HepG2 (cell line): Measurements from ENCODE around the gene PLXND1. TPM values are rescaled to one million over a fixed set of nuclear protein-coding genes. Genes with fewer than 3 reads are reported as not detected.
A peak's percentile ranks its signal among the peaks of the same experiment; 100 is the strongest.

Experiments
- ATF7 ChIP-seq, 2 experiments: fragments of 450-650 bp in 1 of 2; sonication (generic) in 1 of 2; formaldehyde crosslinking in 1 of 2; IDR thresholded peaks; 2 replicates each; pipeline versions ENCODE4 v1.4.0 to v1.6.1; 2016 to 2020; ENCODE audit warnings: antibody characterized with exemption in 1 of 2, mild to moderate bottlenecking in 1 of 2, missing genetic modification reagents in 1 of 2
- CEBPG ChIP-seq: IDR thresholded peaks from 2 replicates; pipeline ENCODE4 v1.6.1; 2016
- JUN ChIP-seq: sonication (generic); formaldehyde crosslinking; IDR thresholded peaks from 2 replicates; pipeline ENCODE4 v1.4.0; 2020; ENCODE audit warnings: mild to moderate bottlenecking, missing genetic modification reagents
- NFIC ChIP-seq: IDR thresholded peaks from 2 replicates; pipeline ENCODE4 v1.6.1; 2012; ENCODE audit warnings: mild to moderate bottlenecking, low read length, inconsistent platforms
- PAWR ChIP-seq: sonication (generic); formaldehyde crosslinking; IDR thresholded peaks from 2 replicates; pipeline ENCODE4 v1.4.0; 2020; ENCODE audit warnings: missing genetic modification reagents, mild to moderate bottlenecking, borderline replicate concordance
- PRPF4 ChIP-seq: fragments of 200-400 bp; formaldehyde crosslinking; IDR thresholded peaks from 2 replicates; pipeline ENCODE4 v1.6.1; 2016; ENCODE audit warnings: low read length, low read depth; ENCODE audit not compliant: poor library complexity, severe bottlenecking
- THAP11 ChIP-seq: IDR thresholded peaks from 2 replicates; pipeline ENCODE4 v1.6.1; 2016; ENCODE audit warnings: missing biosample characterization, missing genetic modification reagents
- ZNF232 ChIP-seq: sonication (generic); formaldehyde crosslinking; IDR thresholded peaks from 2 replicates; pipeline ENCODE4 v1.4.0; 2020; ENCODE audit warnings: missing genetic modification reagents, borderline replicate concordance
- ZNF264 ChIP-seq: sonication (generic); formaldehyde crosslinking; IDR thresholded peaks from 2 replicates; pipeline ENCODE4 v1.4.0; 2020; ENCODE audit warnings: missing genetic modification reagents
- ZNF274 ChIP-seq: sonication (generic); formaldehyde crosslinking; IDR thresholded peaks from 2 replicates; pipeline ENCODE4 v1.5.1; 2020; ENCODE audit warnings: mild to moderate bottlenecking, missing genetic modification reagents
- ZNF550 ChIP-seq: sonication (generic); formaldehyde crosslinking; IDR thresholded peaks from 2 replicates; pipeline ENCODE4 v1.4.0; 2020; ENCODE audit warnings: mild to moderate bottlenecking, missing genetic modification reagents, borderline replicate concordance
- ZNF557 ChIP-seq: sonication (generic); formaldehyde crosslinking; IDR thresholded peaks from 2 replicates; pipeline ENCODE4 v1.4.0; 2020; ENCODE audit warnings: missing genetic modification reagents
- ZSCAN20 ChIP-seq: sonication (generic); formaldehyde crosslinking; IDR thresholded peaks from 2 replicates; pipeline ENCODE4 v1.4.0; 2020; ENCODE audit warnings: missing genetic modification reagents, mild to moderate bottlenecking, borderline replicate concordance
- polyA plus RNA-seq, 8 experiments: library from polyadenylated mRNA; depleted of rRNA in 3 of 8; stranded (reverse) in 7 of 8; unstranded in 1 of 8; fragments of >200 nt; fragmentation: Illumina TruSeq in 4 of 8; extraction: Trizol in 4 of 8; gene quantifications; 2 replicates each; pipeline versions ENCODE4 v1.2.1 to v1.2.3, GENCODE V29; 2011 to 2016; ENCODE audit warnings: low read depth in 4 of 8, missing spikeins in 1 of 8, mixed read lengths in 1 of 8; ENCODE audit not compliant: insufficient read depth in 1 of 8
- total RNA-seq, 5 experiments: library from RNA; depleted of rRNA; stranded (reverse); fragments of >200 nt; fragmentation: Illumina TruSeq; extraction: Trizol; gene quantifications; 2 replicates each; pipeline ENCODE4 v1.2.3, GENCODE V29; 2016; ENCODE audit warnings: low read depth in 1 of 5
- TF ChIP-seq, protein P1 (sequence below): sonication (generic); formaldehyde crosslinking; IDR thresholded peaks from 2 replicates; pipeline ENCODE4 v1.5.1; 2020; ENCODE audit warnings: mild to moderate bottlenecking, missing genetic modification reagents, moderate library complexity
- TF ChIP-seq, protein P2 (sequence below): IDR thresholded peaks from 2 replicates; pipeline ENCODE4 v1.6.1; 2016; ENCODE audit warnings: missing compliant biosample characterization, missing genetic modification reagents, borderline replicate concordance
- TF ChIP-seq, protein P3 (sequence below): fragments of 450-650 bp; IDR thresholded peaks from 2 replicates; pipeline ENCODE4 v1.6.1; 2017; ENCODE audit warnings: mild to moderate bottlenecking
- TF ChIP-seq, protein P4 (sequence below): sonication (generic); formaldehyde crosslinking; IDR thresholded peaks from 2 replicates; pipeline ENCODE4 v1.4.0; 2020; ENCODE audit warnings: mild to moderate bottlenecking, low read depth, missing genetic modification reagents
- TF ChIP-seq, protein P5 (sequence below): sonication (generic); formaldehyde crosslinking; IDR thresholded peaks from 2 replicates; pipeline ENCODE4 v1.5.0; 2020; ENCODE audit warnings: mild to moderate bottlenecking, missing genetic modification reagents, moderate library complexity

PLXND1 gene
- total and polyA plus RNA-seq, 2 of the 13 experiments (the other 11 are each of a cell fraction or from before 2014, with no cell fraction given) = 15.9 to 42.0 TPM

DNA sequence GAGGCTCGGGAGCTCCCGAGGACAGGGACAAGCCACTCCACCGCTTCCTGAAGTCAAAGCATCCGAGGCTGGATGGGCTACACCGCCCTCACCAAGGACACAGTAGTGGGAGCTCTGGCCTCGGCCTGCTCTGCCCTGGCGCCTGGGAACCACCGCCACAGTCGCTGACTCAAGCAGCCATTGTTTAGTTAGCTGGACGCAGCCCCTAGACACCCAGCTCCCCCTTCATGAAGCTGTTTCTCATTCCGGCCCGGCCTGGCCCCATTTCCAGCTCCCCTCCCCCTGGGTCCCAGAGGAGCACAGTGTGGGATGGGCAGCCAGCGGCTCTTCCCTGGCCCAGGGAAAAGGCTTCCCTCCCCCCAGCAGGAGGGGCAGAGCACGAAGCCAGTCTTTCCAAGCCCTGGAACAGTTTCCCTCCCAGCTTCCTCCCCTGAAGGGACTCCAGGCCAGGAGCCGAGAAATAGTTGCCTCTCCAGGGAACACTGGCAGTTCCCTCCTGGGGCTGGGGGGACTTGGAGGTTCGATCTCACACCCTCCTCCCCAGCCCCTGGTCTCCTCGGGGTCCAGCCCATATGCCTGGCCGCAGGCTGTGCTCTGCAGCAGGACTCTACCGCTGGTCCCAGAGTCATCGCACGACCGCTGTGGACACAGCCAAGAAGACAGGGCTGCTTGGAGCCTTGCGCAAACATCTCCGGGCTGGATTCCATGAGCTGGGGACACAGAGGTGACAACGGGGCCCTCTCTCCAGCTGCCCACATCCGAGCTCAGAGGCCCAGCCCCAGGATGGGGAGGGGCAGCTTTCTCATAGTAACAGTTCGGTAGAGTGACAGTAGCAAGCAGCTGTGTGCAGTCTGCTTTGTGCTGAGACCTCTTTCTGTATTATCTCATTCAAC is 10.0 kb downstream of the PLXND1 start (continued):
- TF ChIP-seq ZSCAN20 (CRISPR knock-in tag) = 0 out of 2 replicates have a peak, but pooled peaks have one; percentile 10
- no peak for TF ChIP-seq ZNF274 (CRISPR knock-in tag)
- TF ChIP-seq ZNF264 (CRISPR knock-in tag) = no peak
- TF ChIP-seq PAWR (CRISPR knock-in tag) = 0 out of 2 replicates have a peak, but pooled peaks have one; percentile 35
- no peak for TF ChIP-seq ZNF550 (CRISPR knock-in tag)
- TF ChIP-seq, protein P1, sequence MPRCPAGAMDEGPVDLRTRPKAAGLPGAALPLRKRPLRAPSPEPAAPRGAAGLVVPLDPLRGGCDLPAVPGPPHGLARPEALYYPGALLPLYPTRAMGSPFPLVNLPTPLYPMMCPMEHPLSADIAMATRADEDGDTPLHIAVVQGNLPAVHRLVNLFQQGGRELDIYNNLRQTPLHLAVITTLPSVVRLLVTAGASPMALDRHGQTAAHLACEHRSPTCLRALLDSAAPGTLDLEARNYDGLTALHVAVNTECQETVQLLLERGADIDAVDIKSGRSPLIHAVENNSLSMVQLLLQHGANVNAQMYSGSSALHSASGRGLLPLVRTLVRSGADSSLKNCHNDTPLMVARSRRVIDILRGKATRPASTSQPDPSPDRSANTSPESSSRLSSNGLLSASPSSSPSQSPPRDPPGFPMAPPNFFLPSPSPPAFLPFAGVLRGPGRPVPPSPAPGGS (CRISPR knock-in tag) = peak; percentile 75
- TF ChIP-seq, protein P2, sequence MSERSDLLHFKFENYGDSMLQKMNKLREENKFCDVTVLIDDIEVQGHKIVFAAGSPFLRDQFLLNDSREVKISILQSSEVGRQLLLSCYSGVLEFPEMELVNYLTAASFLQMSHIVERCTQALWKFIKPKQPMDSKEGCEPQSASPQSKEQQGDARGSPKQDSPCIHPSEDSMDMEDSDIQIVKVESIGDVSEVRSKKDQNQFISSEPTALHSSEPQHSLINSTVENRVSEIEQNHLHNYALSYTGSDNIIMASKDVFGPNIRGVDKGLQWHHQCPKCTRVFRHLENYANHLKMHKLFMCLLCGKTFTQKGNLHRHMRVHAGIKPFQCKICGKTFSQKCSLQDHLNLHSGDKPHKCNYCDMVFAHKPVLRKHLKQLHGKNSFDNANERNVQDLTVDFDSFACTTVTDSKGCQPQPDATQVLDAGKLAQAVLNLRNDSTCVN (CRISPR knock-in tag) = peak; percentile 26; the same call in 1 of the 2 replicates
- TF ChIP-seq NFIC = no peak
- TF ChIP-seq CEBPG = peak; percentile 96
- no peak for TF ChIP-seq JUN (CRISPR knock-in tag)
- TF ChIP-seq ATF7 (IDR thresholded peaks at IDR 0.05) = no peak
- no peak; the same call in 1 of the 2 replicates for TF ChIP-seq ATF7 (CRISPR knock-in tag; IDR thresholded peaks at IDR 0.05)
- TF ChIP-seq, protein P3, sequence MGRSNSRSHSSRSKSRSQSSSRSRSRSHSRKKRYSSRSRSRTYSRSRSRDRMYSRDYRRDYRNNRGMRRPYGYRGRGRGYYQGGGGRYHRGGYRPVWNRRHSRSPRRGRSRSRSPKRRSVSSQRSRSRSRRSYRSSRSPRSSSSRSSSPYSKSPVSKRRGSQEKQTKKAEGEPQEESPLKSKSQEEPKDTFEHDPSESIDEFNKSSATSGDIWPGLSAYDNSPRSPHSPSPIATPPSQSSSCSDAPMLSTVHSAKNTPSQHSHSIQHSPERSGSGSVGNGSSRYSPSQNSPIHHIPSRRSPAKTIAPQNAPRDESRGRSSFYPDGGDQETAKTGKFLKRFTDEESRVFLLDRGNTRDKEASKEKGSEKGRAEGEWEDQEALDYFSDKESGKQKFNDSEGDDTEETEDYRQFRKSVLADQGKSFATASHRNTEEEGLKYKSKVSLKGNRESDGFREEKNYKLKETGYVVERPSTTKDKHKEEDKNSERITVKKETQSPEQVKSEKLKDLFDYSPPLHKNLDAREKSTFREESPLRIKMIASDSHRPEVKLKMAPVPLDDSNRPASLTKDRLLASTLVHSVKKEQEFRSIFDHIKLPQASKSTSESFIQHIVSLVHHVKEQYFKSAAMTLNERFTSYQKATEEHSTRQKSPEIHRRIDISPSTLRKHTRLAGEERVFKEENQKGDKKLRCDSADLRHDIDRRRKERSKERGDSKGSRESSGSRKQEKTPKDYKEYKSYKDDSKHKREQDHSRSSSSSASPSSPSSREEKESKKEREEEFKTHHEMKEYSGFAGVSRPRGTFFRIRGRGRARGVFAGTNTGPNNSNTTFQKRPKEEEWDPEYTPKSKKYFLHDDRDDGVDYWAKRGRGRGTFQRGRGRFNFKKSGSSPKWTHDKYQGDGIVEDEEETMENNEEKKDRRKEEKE = no peak
- no peak; the same call in 1 of the 2 replicates for TF ChIP-seq THAP11 (CRISPR knock-in tag)
- TF ChIP-seq, protein P4, sequence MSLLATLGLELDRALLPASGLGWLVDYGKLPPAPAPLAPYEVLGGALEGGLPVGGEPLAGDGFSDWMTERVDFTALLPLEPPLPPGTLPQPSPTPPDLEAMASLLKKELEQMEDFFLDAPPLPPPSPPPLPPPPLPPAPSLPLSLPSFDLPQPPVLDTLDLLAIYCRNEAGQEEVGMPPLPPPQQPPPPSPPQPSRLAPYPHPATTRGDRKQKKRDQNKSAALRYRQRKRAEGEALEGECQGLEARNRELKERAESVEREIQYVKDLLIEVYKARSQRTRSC (CRISPR knock-in tag) = no peak
- peak; percentile 26 for TF ChIP-seq PRPF4
- no peak for TF ChIP-seq ZNF232 (CRISPR knock-in tag)
- TF ChIP-seq ZNF557 (CRISPR knock-in tag) = peak; percentile 64; the same call in 1 of the 2 replicates
- TF ChIP-seq, protein P5, sequence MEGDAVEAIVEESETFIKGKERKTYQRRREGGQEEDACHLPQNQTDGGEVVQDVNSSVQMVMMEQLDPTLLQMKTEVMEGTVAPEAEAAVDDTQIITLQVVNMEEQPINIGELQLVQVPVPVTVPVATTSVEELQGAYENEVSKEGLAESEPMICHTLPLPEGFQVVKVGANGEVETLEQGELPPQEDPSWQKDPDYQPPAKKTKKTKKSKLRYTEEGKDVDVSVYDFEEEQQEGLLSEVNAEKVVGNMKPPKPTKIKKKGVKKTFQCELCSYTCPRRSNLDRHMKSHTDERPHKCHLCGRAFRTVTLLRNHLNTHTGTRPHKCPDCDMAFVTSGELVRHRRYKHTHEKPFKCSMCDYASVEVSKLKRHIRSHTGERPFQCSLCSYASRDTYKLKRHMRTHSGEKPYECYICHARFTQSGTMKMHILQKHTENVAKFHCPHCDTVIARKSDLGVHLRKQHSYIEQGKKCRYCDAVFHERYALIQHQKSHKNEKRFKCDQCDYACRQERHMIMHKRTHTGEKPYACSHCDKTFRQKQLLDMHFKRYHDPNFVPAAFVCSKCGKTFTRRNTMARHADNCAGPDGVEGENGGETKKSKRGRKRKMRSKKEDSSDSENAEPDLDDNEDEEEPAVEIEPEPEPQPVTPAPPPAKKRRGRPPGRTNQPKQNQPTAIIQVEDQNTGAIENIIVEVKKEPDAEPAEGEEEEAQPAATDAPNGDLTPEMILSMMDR (CRISPR knock-in tag) = 0 out of 2 replicates have a peak, but pooled peaks have one; percentile 5
